ENCODE results near the gene OR51I1.

DNA sequence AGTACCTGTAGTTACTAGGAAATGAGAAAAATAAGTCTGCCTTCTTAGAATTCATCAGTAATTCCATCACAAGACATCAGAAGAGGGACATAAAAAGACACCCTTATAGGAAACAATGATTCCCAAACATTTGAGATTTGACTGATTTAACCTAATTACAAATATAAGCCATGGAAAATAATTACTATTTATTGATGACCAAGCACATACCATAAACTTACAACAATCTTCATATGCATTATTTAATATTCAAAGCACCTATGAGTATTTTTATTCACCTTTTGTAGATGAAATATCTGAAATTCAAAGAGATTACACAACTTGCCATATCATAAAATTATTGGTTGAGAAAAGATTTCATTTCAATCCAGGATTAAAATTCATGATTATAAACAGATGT, 32.6 kb upstream of the OR51I1 start:
- TF ChIP-seq, protein P1, sequence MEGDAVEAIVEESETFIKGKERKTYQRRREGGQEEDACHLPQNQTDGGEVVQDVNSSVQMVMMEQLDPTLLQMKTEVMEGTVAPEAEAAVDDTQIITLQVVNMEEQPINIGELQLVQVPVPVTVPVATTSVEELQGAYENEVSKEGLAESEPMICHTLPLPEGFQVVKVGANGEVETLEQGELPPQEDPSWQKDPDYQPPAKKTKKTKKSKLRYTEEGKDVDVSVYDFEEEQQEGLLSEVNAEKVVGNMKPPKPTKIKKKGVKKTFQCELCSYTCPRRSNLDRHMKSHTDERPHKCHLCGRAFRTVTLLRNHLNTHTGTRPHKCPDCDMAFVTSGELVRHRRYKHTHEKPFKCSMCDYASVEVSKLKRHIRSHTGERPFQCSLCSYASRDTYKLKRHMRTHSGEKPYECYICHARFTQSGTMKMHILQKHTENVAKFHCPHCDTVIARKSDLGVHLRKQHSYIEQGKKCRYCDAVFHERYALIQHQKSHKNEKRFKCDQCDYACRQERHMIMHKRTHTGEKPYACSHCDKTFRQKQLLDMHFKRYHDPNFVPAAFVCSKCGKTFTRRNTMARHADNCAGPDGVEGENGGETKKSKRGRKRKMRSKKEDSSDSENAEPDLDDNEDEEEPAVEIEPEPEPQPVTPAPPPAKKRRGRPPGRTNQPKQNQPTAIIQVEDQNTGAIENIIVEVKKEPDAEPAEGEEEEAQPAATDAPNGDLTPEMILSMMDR (IDR thresholded peaks at IDR 0.05): no peak
- no peak for TF ChIP-seq POLR2A (IDR thresholded peaks at IDR 0.05)
